ENCODE results near the gene EDIL3. TPM values are rescaled to one million over a fixed set of nuclear protein-coding genes. Genes with fewer than 3 reads are reported as not detected.

EDIL3 gene
- total and polyA plus RNA-seq, 10 of the 15 experiments (the other 5 are each of a cell fraction or from before 2014, with no cell fraction given) = 0.01 to 0.62 (median 0.20) TPM

DNA sequence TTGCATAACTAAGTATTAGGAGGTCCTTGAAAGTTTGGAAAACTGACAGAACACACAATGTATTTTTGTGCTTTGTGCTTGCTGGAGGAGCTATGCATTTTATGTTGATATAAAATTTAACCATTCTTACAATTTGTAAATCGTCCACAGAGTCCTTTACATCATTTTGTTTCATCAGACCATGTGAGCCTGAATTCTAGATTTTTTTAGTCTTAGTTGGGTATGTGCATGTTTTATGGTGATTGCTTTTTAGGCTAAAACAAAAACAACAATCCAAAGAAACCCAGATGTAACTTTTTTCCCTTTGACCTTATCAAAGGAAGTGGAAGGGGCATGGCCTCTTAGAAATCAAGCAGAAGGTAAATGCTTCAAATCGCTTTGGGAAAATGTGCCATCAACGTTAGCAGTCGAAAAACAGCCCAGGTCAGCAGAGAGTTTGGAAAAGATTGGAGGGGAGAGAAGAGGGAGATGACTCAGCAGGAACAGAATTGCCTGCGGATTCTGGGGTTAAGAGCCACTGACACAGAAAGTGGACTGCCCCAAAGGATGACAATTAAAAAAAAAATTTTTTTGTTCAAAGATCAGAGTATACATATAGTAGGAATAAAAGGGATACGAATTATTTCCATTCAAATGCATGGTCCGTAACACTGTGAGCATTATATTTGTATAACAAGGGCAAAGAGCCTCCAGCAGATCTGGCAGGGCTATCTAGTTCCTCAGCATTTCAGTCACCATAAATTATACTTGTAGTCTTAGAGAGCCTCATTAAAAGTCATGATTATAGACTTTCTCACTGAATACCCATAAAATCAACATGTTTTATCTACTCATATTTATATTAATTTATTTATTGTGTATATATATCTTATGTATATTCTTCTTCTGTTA, 410.5 kb downstream of the EDIL3 start:
- Histone ChIP-seq H3K36me3 (ENCODE audit: control insufficient read depth in 2 of 2, insufficient read depth in 2 of 2, low read length in 1 of 2) (no peaks in the 10 kb centered on the region), H3K9me3 (replicated peaks; ENCODE audit: control insufficient read depth, insufficient read depth, low read length) (no peaks in the 10 kb centered on the region), H3K4me1 (ENCODE audit: control insufficient read depth, insufficient read depth, low read length) (no peaks in the 10 kb centered on the region), H3K9ac (ENCODE audit: control insufficient read depth, insufficient read depth, low read length) (no peak overlapping the region), H2AFZ (ENCODE audit: control insufficient read depth, low read depth, low read length) (no peak overlapping the region), H3K4me3 (no peak overlapping the region), H4K20me1 (ENCODE audit: control insufficient read depth, insufficient read depth) (no peaks in the 10 kb centered on the region), H3K27me3 (replicated peaks in 1 of 2; ENCODE audit: control insufficient read depth in 2 of 2, insufficient read depth in 2 of 2, low read length in 1 of 2) (no peaks in the 10 kb centered on the region), H3K27ac (ENCODE audit: control insufficient read depth, insufficient read depth) (no peak overlapping the region), H3K79me2 (ENCODE audit: control insufficient read depth, insufficient read depth, low read length) (no peaks in the 10 kb centered on the region), H3K4me2 (ENCODE audit: control insufficient read depth, insufficient read depth) (no peak overlapping the region)
- RAD21 ChIA-PET (ENCODE audit: unreplicated experiment) = no interaction called here
- no TSS peak for BruUV-seq (replicated peaks)
- DNase-seq (ENCODE audit: low read depth, low spot score) = no peak
- in situ Hi-C loops (cut with MboI) = no loop called here
- CTCF ChIA-PET = no interaction called here
- POLR2A ChIA-PET = no interaction called here
- ATAC-seq = no peak
- SMC1A ChIA-PET (ENCODE audit: uncharacterized antibody, unreplicated experiment) = no interaction called here
- WGBS (ENCODE audit: insufficient coverage, insufficient replicate concordance, low lambda C conversion rate, missing lambda C conversion rate) = 6% methylated on average over 7 of the region's 7 CpGs
- intact Hi-C loops (cut with micrococcal nuclease; ENCODE audit: unreplicated experiment) = no loop called here
- TF ChIP-seq DPF2 (IDR thresholded peaks at IDR 0.05) = no peak
- TF ChIP-seq FOXK2 (IDR thresholded peaks at IDR 0.05) = no peak
- TF ChIP-seq CHD2 (IDR thresholded peaks at IDR 0.05; ENCODE audit: borderline replicate concordance, low read depth, low read length) = no peak
- no peak for TF ChIP-seq SRF (IDR thresholded peaks at IDR 0.05; ENCODE audit: low read depth in 2 of 2, low read length in 2 of 2)
- no peak for TF ChIP-seq BRCA1 (IDR thresholded peaks at IDR 0.05; ENCODE audit: low read depth, low read length)
- no peak for TF ChIP-seq ZSCAN29 (IDR thresholded peaks at IDR 0.05)
- no peak for TF ChIP-seq STAT1 (conservative IDR thresholded peaks at IDR 0.05)
- no peak for TF ChIP-seq KDM1A (IDR thresholded peaks at IDR 0.05; ENCODE audit: borderline replicate concordance)
- no peak for TF ChIP-seq ZNF274 (IDR thresholded peaks at IDR 0.05; ENCODE audit: insufficient read depth, insufficient read length)
- TF ChIP-seq ATF7 (IDR thresholded peaks at IDR 0.05; ENCODE audit: low read depth) = no peak
- no peak for FAIRE-seq
